Natural killer cell treated with Interleukin-12 subunit alpha and Interleukin-12 subunit beta and Interleukin-15 and Interleukin-18, amount 100 ng/mL, for 72 hours (primary cell): Measurements from ENCODE around the gene B3GALT6. TPM values are rescaled to one million over a fixed set of nuclear protein-coding genes. Genes with fewer than 3 reads are reported as not detected.

ENCODE experiments used
- total RNA-seq, 2 donors: library from RNA; stranded (reverse); gene quantifications; one replicate each; pipeline ENCODE4 v1.2.3, GENCODE V29; 2022

Gene B3GALT6
- total RNA-seq, 2 donors from 2014 or later, result 23.8 to 28.1 TPM

Other genes starting within 250 kb of the B3GALT6 start
- gene HES4, start 232.1 kb upstream of the B3GALT6 start, total RNA-seq, result not detected
- gene ISG15, start 218.7 kb upstream of the B3GALT6 start, total RNA-seq, result 10 to 100 TPM; 15.2 to 44.3 TPM
- 1 to 10 TPM; 9.3 to 9.4 TPM for gene AGRN, start 212.1 kb upstream of the B3GALT6 start, total RNA-seq
- not detected for gene RNF223, start 157.9 kb upstream of the B3GALT6 start, total RNA-seq
- gene C1orf159, start 116.1 kb upstream of the B3GALT6 start, total RNA-seq, result 10 to 100 TPM; 18.6 to 37.1 TPM
- gene TTLL10, start 58.4 kb upstream of the B3GALT6 start, total RNA-seq, result under 1 TPM in 1 of 2 donors, not detected in 1; 0.31 TPM
- 100 to 1,000 TPM; 295 to 591 TPM for gene TNFRSF18, start 25.6 kb upstream of the B3GALT6 start, total RNA-seq
- 100 to 1,000 TPM in 1 of 2 donors, 10 to 100 TPM in 1; 56.8 to 305 TPM for gene TNFRSF4, start 18.1 kb upstream of the B3GALT6 start, total RNA-seq
- gene SDF4, start 236 bp upstream of the B3GALT6 start, total RNA-seq, result 100 to 1,000 TPM; 243 to 251 TPM
- gene C1QTNF12, start 14.5 kb downstream of the B3GALT6 start, total RNA-seq, result 1 to 10 TPM; 5.2 to 5.6 TPM
- 100 to 1,000 TPM in 1 of 2 donors, 10 to 100 TPM in 1; 70.6 to 119 TPM for gene UBE2J2, start 41.6 kb downstream of the B3GALT6 start, total RNA-seq
- 1 to 10 TPM; 1.5 to 3.2 TPM for gene SCNN1D, start 48.2 kb downstream of the B3GALT6 start, total RNA-seq
- 10 to 100 TPM; 32.5 to 60.5 TPM for gene ACAP3, start 75.7 kb downstream of the B3GALT6 start, total RNA-seq
- 10 to 100 TPM; 19.2 to 39.0 TPM for gene PUSL1, start 76.4 kb downstream of the B3GALT6 start, total RNA-seq
- 100 to 1,000 TPM; 122 to 204 TPM for gene INTS11, start 92.4 kb downstream of the B3GALT6 start, total RNA-seq
- 10 to 100 TPM; 15.7 to 20.1 TPM for gene CPTP, start 92.6 kb downstream of the B3GALT6 start, total RNA-seq
- under 1 TPM; 0.81 to 0.89 TPM for gene TAS1R3, start 99.0 kb downstream of the B3GALT6 start, total RNA-seq
- 10 to 100 TPM; 29.4 to 66.5 TPM for gene DVL1, start 117.2 kb downstream of the B3GALT6 start, total RNA-seq
- gene MXRA8, start 126.3 kb downstream of the B3GALT6 start, total RNA-seq, result not detected
- 100 to 1,000 TPM; 106 to 216 TPM for gene AURKAIP1, start 143.0 kb downstream of the B3GALT6 start, total RNA-seq
- 100 to 1,000 TPM; 124 to 196 TPM for gene CCNL2, start 167.1 kb downstream of the B3GALT6 start, total RNA-seq
- gene MRPL20, start 175.1 kb downstream of the B3GALT6 start, total RNA-seq, result 100 to 1,000 TPM; 138 to 175 TPM
- gene ANKRD65, start 189.0 kb downstream of the B3GALT6 start, total RNA-seq, result not detected
- 1 to 10 TPM; 1.3 to 7.7 TPM for gene VWA1, start 203.5 kb downstream of the B3GALT6 start, total RNA-seq
- gene ATAD3C, start 217.5 kb downstream of the B3GALT6 start, total RNA-seq, result 1 to 10 TPM in 1 of 2 donors, under 1 TPM in 1; 0.17 to 1.7 TPM
- 100 to 1,000 TPM in 1 of 2 donors, 10 to 100 TPM in 1; 56.6 to 126 TPM for gene ATAD3B, start 239.5 kb downstream of the B3GALT6 start, total RNA-seq